Stimulated activated CD8-positive, alpha-beta memory T cell treated with anti-CD3 and anti-CD28 coated beads, Interleukin-15, amount 100 ng/mL, for 24 hours (primary cell): Measurements from ENCODE around the gene PALLD.
"Not testable (repeated sequence)": the region's sequence is repeated elsewhere in the genome, so short reads cannot be mapped to it uniquely, and the experiment has no call there.

ENCODE experiments used
- DNase-seq: peaks from one replicate; pipeline ENCODE4 v3.0.0-alpha.2; 2020; ENCODE audit warnings: low read depth

The PALLD gene

GRCh38 chr4:168491563-168491962 lies 5.3 kb upstream of the PALLD start:
- no peak for DNase-seq

DNA sequence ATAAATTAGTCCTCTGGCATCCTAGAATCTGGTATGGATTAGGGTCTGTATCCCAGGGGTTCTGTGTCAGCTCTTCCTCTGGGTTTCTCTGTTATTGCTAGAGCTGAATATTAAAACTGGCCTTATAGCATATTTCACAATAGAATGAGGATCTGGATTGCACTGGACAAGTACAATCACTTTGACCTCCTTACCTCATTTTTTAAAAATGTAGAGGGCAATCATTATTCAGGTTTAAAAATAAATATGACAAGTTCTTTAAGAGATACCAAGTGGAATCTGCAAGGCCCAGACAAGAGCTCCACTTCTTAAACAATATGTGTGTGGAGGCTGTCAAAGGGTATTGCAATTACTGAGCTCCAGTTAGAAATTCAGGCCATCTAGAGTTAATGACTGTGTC lies 1.4 kb downstream of the PALLD start:
- no peak for DNase-seq

- DNase-seq, result no peak
Observed at GRCh38 chr4:168499241-168499640, 2.4 kb downstream of the PALLD start.

- no peak for DNase-seq
Observed at GRCh38 chr4:168501407-168501806, 4.6 kb downstream of the PALLD start.

DNA sequence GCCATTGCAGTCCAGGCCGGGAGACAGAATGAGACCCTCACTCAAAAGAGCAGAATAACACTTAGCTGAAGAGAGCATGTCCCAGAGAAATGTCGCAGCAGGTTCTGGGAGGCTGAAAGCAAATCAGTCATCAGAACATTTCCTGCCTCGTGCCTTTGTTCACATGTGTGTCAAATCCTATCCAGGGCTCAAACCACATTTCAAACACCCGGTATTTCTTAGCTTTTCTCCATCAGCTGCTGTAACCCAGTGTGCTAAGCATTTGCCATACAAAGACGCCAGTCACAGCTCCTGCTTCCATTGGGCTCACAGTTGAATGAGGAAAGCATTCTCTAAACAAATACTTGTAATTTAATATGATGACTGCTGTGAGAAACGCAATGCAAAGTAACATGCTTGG lies 6.0 kb downstream of the PALLD start:
- DNase-seq, result no peak

GRCh38 chr4:168503652-168504362 lies 7.0 kb downstream of the PALLD start:
- DNase-seq, result no peak

GRCh38 chr4:168504526-168504925 lies 7.7 kb downstream of the PALLD start:
- no peak for DNase-seq

DNA sequence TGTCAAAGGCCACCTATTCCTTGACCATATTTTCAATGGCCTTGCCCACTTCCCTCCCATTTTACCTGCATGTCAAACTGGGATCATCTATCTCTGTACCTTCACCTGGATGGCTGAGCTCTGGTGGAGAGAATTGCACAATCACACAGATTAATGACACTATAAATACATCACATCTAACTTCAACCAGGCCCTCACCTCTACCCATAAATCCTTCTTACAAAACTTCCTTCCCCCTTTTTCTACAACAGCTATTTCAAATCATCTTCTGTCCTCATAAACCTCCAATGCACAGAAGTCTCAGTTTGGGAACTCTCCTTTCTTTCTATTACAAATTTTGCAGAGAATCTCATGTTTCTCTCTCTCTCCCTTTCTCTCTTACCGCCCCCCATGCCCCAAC lies 9.2 kb downstream of the PALLD start:
- no peak for DNase-seq

GRCh38 chr4:168507178-168507815 lies 10.4 kb downstream of the PALLD start:
- no peak for DNase-seq

DNA sequence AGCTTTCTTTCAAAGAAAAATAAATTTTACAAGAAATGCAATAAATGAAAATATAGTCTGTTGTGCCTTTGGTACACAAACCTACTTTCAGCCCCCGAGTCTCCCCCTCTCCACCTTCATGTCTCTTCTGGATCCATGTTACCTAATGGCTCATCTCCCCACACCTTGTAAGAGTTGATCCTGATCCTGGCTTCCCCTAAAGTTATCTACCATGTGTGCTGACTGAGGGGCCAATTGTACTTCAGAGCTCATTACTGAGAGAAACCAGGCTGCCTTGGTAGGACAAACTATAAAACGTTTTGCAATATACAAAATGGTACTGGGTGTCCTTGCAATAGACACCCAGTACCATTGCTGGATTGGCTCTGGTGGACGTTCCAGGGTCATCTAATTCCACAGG lies 11.8 kb downstream of the PALLD start:
- no peak for DNase-seq

- DNase-seq, result no peak
Observed at GRCh38 chr4:168509786-168510185, 12.9 kb downstream of the PALLD start.

- no peak for DNase-seq
Observed at GRCh38 chr4:168511780-168512489, 15.1 kb downstream of the PALLD start.

- not testable (repeated sequence) for DNase-seq
Observed at GRCh38 chr4:168513826-168514225, 17.0 kb downstream of the PALLD start.

DNA sequence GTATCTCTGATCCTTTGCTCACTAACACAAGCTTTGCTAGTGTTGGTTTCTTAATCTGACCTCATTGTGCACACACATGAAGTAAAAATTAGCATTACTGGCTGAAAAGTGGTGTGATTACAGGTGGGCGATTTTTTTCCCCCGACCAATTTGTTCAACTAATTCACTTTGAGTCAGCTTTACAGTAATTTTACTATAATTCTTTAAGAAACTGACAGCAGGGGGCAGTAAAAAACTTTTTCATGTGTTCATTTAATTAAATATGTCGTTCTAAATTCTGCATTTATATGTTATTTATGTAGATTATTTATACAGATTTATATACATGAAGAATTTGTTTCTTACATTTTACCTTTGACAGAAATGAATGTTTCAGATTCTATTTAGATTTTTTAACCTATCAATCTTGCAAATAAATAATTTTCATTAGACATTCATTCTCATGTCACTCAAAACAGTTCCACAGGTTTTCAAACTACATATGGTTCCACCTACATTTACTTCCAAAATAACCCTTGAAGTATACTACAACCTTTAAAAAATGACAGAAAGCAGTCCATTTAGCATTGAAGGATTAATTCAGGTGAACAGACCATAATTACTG lies 17.5 kb downstream of the PALLD start:
- no peak for DNase-seq

DNA sequence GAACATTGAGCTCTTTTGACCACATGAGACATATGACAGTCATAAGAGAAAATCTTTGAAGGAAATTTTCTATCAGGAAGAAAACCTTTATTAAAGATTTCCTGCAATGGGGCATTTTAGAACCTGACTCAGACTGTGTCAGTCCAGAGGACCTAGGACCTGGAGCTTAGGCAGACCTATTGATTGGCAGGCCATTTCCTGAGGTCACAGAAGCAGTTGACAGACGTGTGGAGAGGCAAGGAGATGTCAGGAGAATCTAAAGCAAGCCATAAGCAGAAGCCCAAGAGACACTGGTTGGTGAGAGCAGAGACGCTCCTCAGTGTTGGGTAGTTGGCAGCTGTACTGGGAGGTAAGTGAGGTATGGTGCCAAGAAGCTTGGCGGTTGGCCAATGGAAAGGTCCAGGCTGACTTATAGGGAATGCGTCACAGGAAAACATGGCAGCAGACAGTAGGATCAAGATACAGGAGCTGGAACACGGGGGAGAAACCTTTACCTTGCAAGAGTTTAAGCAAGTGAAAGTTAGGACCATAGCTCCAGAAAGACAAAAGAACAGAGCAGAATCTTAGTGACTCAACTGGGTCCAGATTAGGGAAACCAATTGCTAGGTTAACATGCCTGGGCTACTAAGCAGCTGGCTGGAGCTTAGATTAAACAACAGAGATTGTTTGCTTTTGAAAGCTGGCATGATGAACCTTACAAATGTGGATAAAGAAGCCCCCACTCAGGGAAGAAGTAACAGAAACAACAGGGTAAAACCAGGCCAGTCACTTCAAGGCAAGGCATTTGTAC lies 18.6 kb downstream of the PALLD start:
- no peak for DNase-seq

- no peak for DNase-seq
Observed at GRCh38 chr4:168516841-168517240, 20.0 kb downstream of the PALLD start.

GRCh38 chr4:168519576-168519975 lies 22.7 kb downstream of the PALLD start:
- no peak for DNase-seq

DNA sequence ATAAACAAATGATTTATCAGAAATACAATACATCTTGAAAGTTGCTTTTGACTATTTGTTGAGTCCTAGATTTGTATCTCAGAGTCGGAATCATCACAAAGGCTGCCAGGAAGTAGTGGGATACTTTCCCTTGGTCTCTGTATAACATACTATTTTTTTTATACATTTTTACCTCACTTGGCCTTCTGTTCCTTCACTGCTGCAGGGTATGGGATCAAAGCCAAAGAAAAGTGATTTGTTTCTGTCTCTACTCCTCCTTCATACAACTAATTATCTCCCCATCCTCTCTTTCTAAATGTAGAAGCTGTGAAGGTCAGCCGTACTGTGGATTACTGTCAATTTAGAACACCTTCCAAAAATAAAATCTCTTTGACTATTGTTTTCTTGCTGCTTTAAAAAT lies 24.9 kb downstream of the PALLD start:
- DNase-seq, result no peak

GRCh38 chr4:168522356-168522755 lies 25.5 kb downstream of the PALLD start:
- no peak for DNase-seq

- no peak for DNase-seq
Observed at GRCh38 chr4:168522829-168523489, 26.1 kb downstream of the PALLD start.

DNA sequence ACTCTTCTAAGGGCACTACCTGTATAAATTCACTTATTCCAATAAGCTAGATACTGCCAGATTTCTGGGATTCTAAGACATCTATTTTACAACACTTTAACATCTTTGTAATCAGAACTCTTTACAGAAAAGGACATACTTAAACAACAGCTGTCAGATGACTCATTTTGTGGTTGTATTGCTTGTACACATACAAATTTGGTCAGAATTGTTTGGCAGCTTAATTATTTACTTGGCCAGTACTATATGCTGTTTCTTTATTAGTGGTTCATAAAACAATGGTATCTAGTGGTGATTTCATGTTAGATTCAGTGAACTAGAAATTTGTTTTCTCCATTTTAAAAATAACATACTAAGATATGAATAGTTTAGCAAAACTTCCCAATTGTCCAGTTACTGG lies 27.2 kb downstream of the PALLD start:
- no peak for DNase-seq

DNA sequence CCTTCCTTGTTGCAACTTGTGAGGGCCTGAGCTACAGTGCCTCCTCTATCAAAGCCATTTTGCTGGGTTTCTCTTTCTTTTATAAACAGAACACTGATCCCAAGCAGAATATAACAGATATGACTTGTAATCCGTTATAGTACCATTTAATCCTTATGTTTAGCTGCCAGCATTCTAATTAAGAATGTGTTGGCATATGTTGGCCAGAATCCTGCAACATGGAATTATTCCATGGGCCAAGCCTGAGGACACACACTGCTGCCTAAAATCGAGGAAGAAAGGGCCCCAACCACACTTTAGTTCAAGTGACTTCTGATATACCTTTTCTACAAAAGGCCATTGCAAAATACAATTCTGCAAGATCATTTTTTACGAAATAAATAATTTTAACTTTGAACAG lies 28.0 kb downstream of the PALLD start:
- no peak for DNase-seq
